T-cell (primary cell): Measurements from ENCODE around the gene MTM1. TPM values are rescaled to one million over a fixed set of nuclear protein-coding genes. Genes with fewer than 3 reads are reported as not detected.

Experiments used
- ATAC-seq, 4 experiments: fragments of 200-7000 bp in 3 of 4; fragments of 150-1000 bp in 1 of 4; cut with Tn5 transposase; replicated peaks in 1 of 4; 1 replicate in 3 of 4; 2 replicates in 1 of 4; pipeline ENCODE4 v1.10.0; 2021; ENCODE audit warnings: moderate library complexity in 3 of 4, mild to moderate bottlenecking in 2 of 4, moderate number of reproducible peaks in 1 of 4
- CTCF ChIA-PET, 2 donors: fragments of 300-600 bp; sonication (Branson Sonifier 250); formaldehyde crosslinking; loops; one replicate each; lab custom pipeline; 2022; ENCODE audit warnings: antibody characterized with exemption in 2 of 2; lab: Charles Lee
- POLR2A ChIA-PET, 2 donors: fragments of 300-600 bp; sonication (Branson Sonifier 250); formaldehyde crosslinking; loops; one replicate each; lab custom pipeline; 2022; ENCODE audit warnings: antibody characterized with exemption in 2 of 2; lab: Charles Lee
- DNase-seq, 35 experiments: peaks; one replicate each; pipeline versions ENCODE4 v3.0.0 to v3.0.0-alpha.2; 2013 to 2023
- H3K27ac ChIP-seq: one replicate; pipeline ENCODE4 v1.5.1; 2013; ENCODE audit warnings: low read length
- H3K27me3 ChIP-seq, 2 experiments: replicated peaks in 1 of 2; 1 replicate in 1 of 2; 2 replicates in 1 of 2; pipeline versions ENCODE4 v1.6.1 to v1.7.0; 2013; ENCODE audit warnings: low read length in 1 of 2, mixed read lengths in 1 of 2; ENCODE audit not compliant: control insufficient read depth in 2 of 2, insufficient read depth in 2 of 2; ENCODE audit errors: extremely low read depth in 1 of 2
- H3K36me3 ChIP-seq, 2 donors: 1 replicate in 1 of 2; 2 replicates in 1 of 2; pipeline versions ENCODE4 v1.6.1 to v1.7.0; 2013; ENCODE audit warnings: low read length in 1 of 2; ENCODE audit not compliant: control insufficient read depth in 2 of 2, insufficient read depth in 1 of 2; ENCODE audit errors: extremely low read depth in 1 of 2
- H3K4me1 ChIP-seq, 2 experiments: 1 replicate in 1 of 2; 2 replicates in 1 of 2; pipeline versions ENCODE4 v1.6.1 to v1.7.0; 2013; ENCODE audit warnings: low read length in 2 of 2, mixed read lengths in 1 of 2; ENCODE audit not compliant: insufficient read depth in 2 of 2, control insufficient read depth in 1 of 2; ENCODE audit errors: extremely low read depth in 1 of 2
- H3K4me3 ChIP-seq, 2 donors: 1 replicate in 1 of 2; 2 replicates in 1 of 2; pipeline versions ENCODE4 v1.5.1 to v1.7.0; 2013; ENCODE audit warnings: mild to moderate bottlenecking in 2 of 2, low read length in 1 of 2, moderate library complexity in 1 of 2; ENCODE audit not compliant: control insufficient read depth in 1 of 2; ENCODE audit errors: extremely low read depth in 1 of 2
- H3K9me3 ChIP-seq: 2 replicates; pipeline ENCODE4 v1.7.0; 2013
- H3K27ac Mint-ChIP-seq, 2 donors: one replicate each; pipeline ENCODE4 v1.8.0; 2020 to 2021; ENCODE audit warnings: mild to moderate bottlenecking in 2 of 2, mixed read lengths in 2 of 2
- H3K27me3 Mint-ChIP-seq, 2 donors: one replicate each; pipeline ENCODE4 v1.8.0; 2021 to 2022; ENCODE audit warnings: mixed read lengths in 2 of 2
- H3K36me3 Mint-ChIP-seq: one replicate; pipeline ENCODE4 v1.8.0; 2021; ENCODE audit warnings: mixed read lengths
- H3K4me1 Mint-ChIP-seq, 3 donors: one replicate each; pipeline ENCODE4 v1.8.0; 2020 to 2022; ENCODE audit warnings: mixed read lengths in 3 of 3, mild to moderate bottlenecking in 1 of 3
- H3K4me3 Mint-ChIP-seq, 3 donors: one replicate each; pipeline ENCODE4 v1.8.0; 2020 to 2022; ENCODE audit warnings: mild to moderate bottlenecking in 3 of 3, mixed read lengths in 3 of 3, moderate library complexity in 3 of 3
- H3K9me3 Mint-ChIP-seq, 3 donors: one replicate each; pipeline ENCODE4 v1.8.0; 2020 to 2022; ENCODE audit warnings: mixed read lengths in 3 of 3
- WGBS: methylation state at CpG from one replicate; pipeline ENCODE4 v1.1.5; 2013; ENCODE audit warnings: missing lambda C conversion rate; ENCODE audit not compliant: insufficient coverage; 5-methylcytosine and 5-hydroxymethylcytosine counted together
- total RNA-seq, 35 experiments: library from RNA in 6 of 35; stranded (reverse) in 6 of 35; fragments of 120-200 nt in 1 of 35; gene quantifications; one replicate each; pipeline versions ENCODE4 v1.2.1 to v1.2.4 and lab custom pipeline; 2013 to 2026

The MTM1 gene
- total RNA-seq, 5 donors from 2014 or later (not counting 1 experiment from before 2014, with no cell fraction given): 15.8 to 29.7 (median 20.3) TPM

DNA sequence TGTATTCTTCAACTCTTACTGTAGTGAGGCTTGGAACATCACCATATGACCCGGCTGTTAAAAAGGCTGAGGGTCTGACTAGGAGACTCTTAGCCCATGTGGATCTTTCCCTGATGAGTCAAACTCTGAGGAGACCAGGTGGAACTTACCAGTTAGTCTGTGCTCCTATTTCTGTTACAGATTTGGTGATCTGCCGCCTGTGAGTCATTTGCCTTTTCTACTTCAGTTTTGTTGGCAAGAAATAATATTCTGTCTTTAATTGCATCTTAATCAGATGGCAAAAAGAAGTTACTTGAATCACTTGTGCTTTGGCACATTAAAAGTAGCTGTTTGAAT is 48.4 kb downstream of the MTM1 start:
- Histone ChIP-seq H3K4me3 (no peak overlapping the region), H3K9me3 (no peaks in the 10 kb centered on the region), H3K27me3 (no peaks in the 10 kb centered on the region), H3K27ac (no peak overlapping the region), H3K36me3 (peaks cover 0 to 26% of the 10 kb centered on the region in 2 donors), H3K4me1 (no peaks in the 10 kb centered on the region)
- no peak for ATAC-seq
- Mint-ChIP-seq H3K36me3 (peaks cover 45% of the 10 kb centered on the region), H3K27me3 (peaks cover 0 to 6% of the 10 kb centered on the region in 2 donors), H3K4me1 (no peaks in the 10 kb centered on the region), H3K27ac (no peak overlapping the region), H3K9me3 (no peaks in the 10 kb centered on the region), H3K4me3 (no peak overlapping the region)
- WGBS: no CpG with 5 or more reads among the region's 2 CpGs
- ChIA-PET CTCF (no interaction called here), POLR2A (no interaction called here)
- DNase-seq: no peak

DNA sequence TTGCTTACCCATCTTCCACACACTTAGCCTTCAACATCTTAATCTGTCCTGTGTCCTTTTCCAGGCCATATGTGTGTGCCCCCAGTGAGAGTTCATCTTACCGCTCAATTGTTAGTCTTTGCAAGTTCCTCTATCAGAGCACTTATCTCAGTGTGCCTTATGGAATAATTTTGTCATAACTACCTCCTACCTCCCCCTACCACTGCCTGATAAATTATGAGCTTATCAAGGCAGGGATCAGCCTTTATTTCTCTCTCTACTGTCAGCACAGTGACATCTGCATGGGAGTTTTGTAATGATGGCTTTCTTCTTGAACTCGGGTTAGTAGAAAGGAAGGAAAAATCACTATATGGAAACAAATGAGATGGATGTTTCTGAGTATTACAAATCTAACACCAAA is 53.2 kb downstream of the MTM1 start:
- Histone ChIP-seq H3K27ac (no peak overlapping the region), H3K36me3 (peaks cover 0 to 39% of the 10 kb centered on the region in 2 donors), H3K4me1 (peaks cover 0 to 4% of the 10 kb centered on the region in 2 experiments), H3K9me3 (no peaks in the 10 kb centered on the region), H3K4me3 (no peak overlapping the region), H3K27me3 (no peaks in the 10 kb centered on the region)
- no peak overlapping the region for H3K27ac Mint-ChIP-seq
- DNase-seq (no peak), ATAC-seq (no peak)
- H3K9me3 Mint-ChIP-seq: no peaks in the 10 kb centered on the region
- H3K4me1 Mint-ChIP-seq: peaks cover 0 to 7% (median 3%) of the 10 kb centered on the region in 3 donors
- ChIA-PET CTCF (interaction anchor here in 1 of 2 donors (0.6 to 1.0 kb wide), 2 partner anchors 9 to 29 kb away, joined by 3 read pairs; no protein-coding TSS in a partner anchor), POLR2A (interaction anchor here in 1 of 2 donors (0.6 kb wide), 1 partner anchor 930 kb away, joined by 6 read pairs; no protein-coding TSS in a partner anchor)
- peaks cover 0 to 11% of the 10 kb centered on the region in 2 donors for H3K27me3 Mint-ChIP-seq
- peaks cover 41% of the 10 kb centered on the region for H3K36me3 Mint-ChIP-seq
- H3K4me3 Mint-ChIP-seq: no peak overlapping the region
- WGBS: no CpG with 5 or more reads among the region's 2 CpGs

DNA sequence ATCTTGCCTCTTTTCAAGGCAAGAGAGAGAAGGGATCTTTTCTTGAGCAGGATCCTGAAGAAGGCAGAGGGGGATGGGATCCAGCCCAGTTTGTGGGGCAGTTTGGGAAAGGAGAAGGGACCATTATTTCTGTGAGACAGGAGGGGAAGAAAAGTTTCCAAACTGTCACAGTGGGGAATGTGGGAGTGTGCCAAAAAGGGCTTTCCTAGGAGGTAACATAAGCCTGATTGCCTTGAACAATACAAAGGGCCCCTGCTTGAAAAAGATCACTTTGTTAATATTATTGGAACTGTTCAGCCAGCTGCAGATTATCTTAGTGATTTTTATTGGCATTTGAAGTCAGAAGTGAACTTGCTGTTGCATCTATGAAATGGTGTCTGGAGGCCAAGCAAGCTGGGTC is 55.2 kb downstream of the MTM1 start:
- POLR2A ChIA-PET: no interaction called here
- CTCF ChIA-PET: no interaction called here
- peaks cover 0 to 48% of the 10 kb centered on the region in 2 donors for H3K36me3 ChIP-seq
- Mint-ChIP-seq H3K36me3 (peaks cover 46% of the 10 kb centered on the region), H3K4me3 (no peak overlapping the region), H3K9me3 (no peaks in the 10 kb centered on the region), H3K27me3 (peaks cover 0 to 11% of the 10 kb centered on the region in 2 donors), H3K4me1 (peaks cover 0 to 7% (median 3%) of the 10 kb centered on the region in 3 donors), H3K27ac (no peak overlapping the region)
- no peak overlapping the region for H3K4me3 ChIP-seq
- no peaks in the 10 kb centered on the region for H3K27me3 ChIP-seq
- no peaks in the 10 kb centered on the region for H3K9me3 ChIP-seq
- peaks cover 0 to 4% of the 10 kb centered on the region in 2 experiments for H3K4me1 ChIP-seq
- DNase-seq (no peak), ATAC-seq (no peak)
- H3K27ac ChIP-seq: no peak overlapping the region

DNA sequence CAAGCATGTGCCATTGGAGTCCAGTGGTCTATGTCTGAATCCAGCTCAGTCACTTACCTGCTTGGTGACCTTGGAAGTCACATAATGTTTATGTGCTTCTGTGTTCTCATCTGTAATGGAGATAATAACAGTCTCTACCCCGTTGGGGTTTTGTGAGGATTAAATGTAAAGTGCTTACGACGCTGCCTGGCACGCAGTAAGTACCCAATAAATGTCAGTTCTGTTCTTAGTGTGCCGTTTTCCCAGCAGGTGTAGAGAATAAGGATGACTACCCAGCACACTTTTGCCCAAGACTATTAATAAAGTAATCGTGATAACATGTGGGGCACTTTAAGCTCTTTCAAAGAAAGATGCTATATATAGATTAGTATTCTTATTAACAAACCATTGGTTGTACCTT is 56.7 kb downstream of the MTM1 start:
- Mint-ChIP-seq H3K27ac (no peak overlapping the region), H3K4me1 (peaks cover 3 to 7% (median 6%) of the 10 kb centered on the region in 3 donors), H3K36me3 (peaks cover 47% of the 10 kb centered on the region), H3K9me3 (no peaks in the 10 kb centered on the region), H3K27me3 (peaks cover 0 to 17% of the 10 kb centered on the region in 2 donors), H3K4me3 (no peak overlapping the region)
- POLR2A ChIA-PET: no interaction called here
- no CpG with 5 or more reads among the region's 6 CpGs for WGBS
- ATAC-seq: no peak
- peaks cover 0 to 4% of the 10 kb centered on the region in 2 experiments for H3K4me1 ChIP-seq
- H3K27me3 ChIP-seq: no peaks in the 10 kb centered on the region
- peaks cover 0 to 47% of the 10 kb centered on the region in 2 donors for H3K36me3 ChIP-seq
- no peak overlapping the region for H3K27ac ChIP-seq
- DNase-seq: no peak
- H3K9me3 ChIP-seq: no peaks in the 10 kb centered on the region
- CTCF ChIA-PET: interaction anchor here in 1 of 2 donors (0.6 kb wide), 1 partner anchor 17 kb away, joined by 3 read pairs; no protein-coding TSS in a partner anchor
- no peak overlapping the region for H3K4me3 ChIP-seq

DNA sequence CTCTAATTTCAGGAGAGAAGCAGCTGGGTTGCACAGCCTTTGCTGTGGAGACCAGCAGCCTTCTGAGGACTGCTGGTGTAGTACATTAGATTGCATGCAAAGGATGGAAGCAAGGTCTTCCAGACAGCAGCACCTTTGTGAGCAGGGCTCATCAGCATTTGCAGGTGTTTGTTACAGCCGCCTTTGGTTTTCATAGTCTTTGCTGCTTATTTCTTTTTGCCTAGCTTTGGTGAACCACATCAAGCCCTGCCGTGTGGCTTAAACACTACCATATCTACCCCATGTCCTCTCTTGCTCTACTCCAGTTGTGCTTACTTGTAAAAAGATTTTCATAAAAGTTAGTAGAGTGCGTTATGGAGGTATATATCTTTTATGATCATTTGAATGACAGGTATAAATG is 57.5 kb downstream of the MTM1 start:
- Mint-ChIP-seq H3K36me3 (peaks cover 45% of the 10 kb centered on the region), H3K4me1 (peaks cover 3 to 7% (median 6%) of the 10 kb centered on the region in 3 donors), H3K27ac (no peak overlapping the region), H3K9me3 (no peaks in the 10 kb centered on the region), H3K4me3 (peak overlapping the region in 1 of 3 donors; percentile 20), H3K27me3 (peaks cover 0 to 17% of the 10 kb centered on the region in 2 donors)
- Histone ChIP-seq H3K9me3 (no peaks in the 10 kb centered on the region), H3K36me3 (peaks cover 0 to 43% of the 10 kb centered on the region in 2 donors), H3K4me3 (no peak overlapping the region), H3K4me1 (peaks cover 0 to 4% of the 10 kb centered on the region in 2 experiments), H3K27me3 (no peaks in the 10 kb centered on the region), H3K27ac (no peak overlapping the region)
- ChIA-PET POLR2A (no interaction called here), CTCF (no interaction called here)
- 53% methylated on average over 2 of the region's 3 CpGs for WGBS
- peak in 2 of 4 experiments; percentile 42 to 46 for ATAC-seq
- peak in 1 of 35 experiments; percentile 1 for DNase-seq

DNA sequence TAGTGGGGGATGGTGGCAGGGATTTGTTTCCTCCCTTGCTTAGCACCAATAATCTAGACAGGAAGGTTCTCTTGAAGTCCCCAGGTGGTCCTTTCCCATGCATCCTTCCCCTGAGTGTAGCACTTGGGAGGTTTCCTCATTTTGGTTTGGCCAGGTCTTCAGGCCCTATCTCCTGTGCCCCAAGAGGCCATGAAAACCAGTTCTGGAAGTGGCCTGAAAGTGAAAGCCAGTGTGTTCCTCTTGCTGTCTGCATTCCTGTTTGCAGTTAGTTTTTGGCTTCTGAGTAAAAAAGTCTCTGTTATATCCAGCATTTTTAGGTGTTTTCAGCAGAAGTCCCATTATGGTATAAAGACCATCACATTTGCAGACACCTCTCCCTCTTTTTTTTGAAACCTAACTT is 59.5 kb downstream of the MTM1 start:
- H3K4me1 ChIP-seq: peaks cover 0 to 4% of the 10 kb centered on the region in 2 experiments
- Mint-ChIP-seq H3K36me3 (peaks cover 43% of the 10 kb centered on the region), H3K4me1 (peaks cover 3 to 10% (median 7%) of the 10 kb centered on the region in 3 donors), H3K9me3 (no peaks in the 10 kb centered on the region), H3K27ac (no peak overlapping the region), H3K27me3 (peaks cover 0 to 16% of the 10 kb centered on the region in 2 donors), H3K4me3 (no peak overlapping the region)
- no peak for ATAC-seq
- POLR2A ChIA-PET: no interaction called here
- CTCF ChIA-PET: no interaction called here
- peaks cover 0 to 36% of the 10 kb centered on the region in 2 donors for H3K36me3 ChIP-seq
- H3K27me3 ChIP-seq: no peaks in the 10 kb centered on the region
- no peak for DNase-seq
- no peaks in the 10 kb centered on the region for H3K9me3 ChIP-seq
- no peak overlapping the region for H3K4me3 ChIP-seq
- H3K27ac ChIP-seq: no peak overlapping the region
